Erythroblast (primary cell): ENCODE results near the gene KCND3.

Experiments used
- GATA1 ChIP-seq: IDR thresholded peaks from 2 replicates; pipeline ENCODE4 v1.6.1; 2011; ENCODE audit warnings: low read depth, mild to moderate bottlenecking, control low read depth, low read length, moderate library complexity
- POLR2A ChIP-seq: IDR thresholded peaks from 2 replicates; pipeline ENCODE4 v1.6.1; 2011; ENCODE audit warnings: mild to moderate bottlenecking, low read length

DNA sequence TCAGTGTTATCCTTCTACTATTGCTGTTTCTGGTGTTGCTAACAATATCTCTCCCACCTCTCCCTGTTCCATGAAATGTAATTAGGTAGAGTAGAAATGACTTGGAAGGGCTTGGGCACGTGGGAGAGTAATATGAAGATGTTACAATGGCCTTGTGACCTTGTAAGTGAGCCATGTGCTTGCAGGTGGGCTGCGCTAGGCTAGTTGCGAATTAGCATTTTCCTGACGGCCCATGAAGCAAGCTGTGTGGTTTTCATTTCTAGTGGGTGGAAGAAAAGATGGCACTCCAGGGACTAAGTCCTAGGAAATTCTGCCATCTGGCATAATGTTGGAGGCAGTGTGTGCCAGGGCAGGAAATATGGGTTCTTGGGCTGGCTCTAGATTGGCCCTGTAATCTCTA, 241.5 kb downstream of the KCND3 start:
- no peak for TF ChIP-seq POLR2A
- no peak for TF ChIP-seq GATA1
